Stimulated activated CD8-positive, alpha-beta memory T cell treated with anti-CD3 and anti-CD28 coated beads, Interleukin-15, amount 100 ng/mL, for 1 hour (primary cell): ENCODE data around the gene CDK17.
"Not testable (repeated sequence)": the region's sequence is repeated elsewhere in the genome, so short reads cannot be mapped to it uniquely, and the experiment has no call there.

Experiments used
- DNase-seq: peaks from one replicate; pipeline ENCODE4 v3.0.0-alpha.2; 2020; ENCODE audit warnings: low read depth

Gene CDK17

DNA sequence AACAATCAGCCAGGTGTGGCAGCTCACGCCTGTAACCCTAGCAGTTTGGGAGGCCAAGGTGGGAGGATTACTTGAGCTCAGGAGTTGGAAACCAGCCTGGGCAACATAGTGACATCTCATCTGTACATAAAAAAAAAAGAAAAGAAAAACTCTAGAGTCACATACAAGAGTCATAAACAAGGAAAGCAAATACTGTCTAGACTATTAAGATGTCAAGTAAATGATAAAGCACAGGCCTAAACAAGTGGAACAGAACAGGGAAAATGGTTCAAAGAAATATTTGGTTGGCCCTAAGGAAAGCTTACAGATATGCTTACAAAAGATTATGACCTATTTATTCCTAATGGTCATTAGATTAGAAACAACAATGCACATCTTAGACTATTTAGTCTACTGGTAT, 12.3 kb downstream of the CDK17 start:
- DNase-seq = no peak

DNA sequence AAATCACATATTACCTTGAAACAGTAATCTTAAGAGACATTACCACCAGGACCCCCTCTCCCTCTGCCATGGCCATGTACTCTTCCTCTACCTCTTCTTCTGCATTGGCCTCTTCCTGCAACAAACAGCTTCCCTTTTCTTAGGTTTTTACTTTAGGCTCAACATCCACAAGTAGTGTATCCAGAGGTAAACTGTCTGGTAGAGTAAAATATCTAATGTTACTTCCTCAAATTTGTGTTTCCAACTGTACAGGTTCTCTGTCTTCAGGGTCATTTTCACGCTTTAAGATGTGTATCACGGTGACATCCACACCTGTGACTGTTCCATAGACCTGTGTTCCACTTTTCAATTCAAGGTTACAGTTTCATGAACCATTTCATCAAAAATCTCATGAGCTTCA, 13.4 kb downstream of the CDK17 start:
- DNase-seq = no peak

DNA sequence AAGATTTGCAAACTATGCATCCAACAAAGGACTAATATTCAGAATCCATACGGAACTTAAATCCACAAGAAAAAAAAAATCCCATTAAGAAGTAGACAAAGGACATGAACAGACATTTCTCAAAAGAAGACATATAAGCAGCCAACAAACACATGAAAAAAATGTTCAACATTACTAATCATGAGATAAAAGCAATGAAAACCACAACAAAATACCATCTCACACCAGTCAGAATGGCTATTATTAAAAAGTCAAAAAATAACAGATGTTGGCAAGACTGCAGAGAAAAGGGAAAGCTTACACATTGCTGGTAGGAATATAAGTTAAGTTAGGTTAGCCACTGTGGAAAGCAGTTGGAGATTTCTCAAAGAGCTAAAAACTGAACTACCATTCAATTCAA, 16.2 kb downstream of the CDK17 start:
- DNase-seq = no peak

DNA sequence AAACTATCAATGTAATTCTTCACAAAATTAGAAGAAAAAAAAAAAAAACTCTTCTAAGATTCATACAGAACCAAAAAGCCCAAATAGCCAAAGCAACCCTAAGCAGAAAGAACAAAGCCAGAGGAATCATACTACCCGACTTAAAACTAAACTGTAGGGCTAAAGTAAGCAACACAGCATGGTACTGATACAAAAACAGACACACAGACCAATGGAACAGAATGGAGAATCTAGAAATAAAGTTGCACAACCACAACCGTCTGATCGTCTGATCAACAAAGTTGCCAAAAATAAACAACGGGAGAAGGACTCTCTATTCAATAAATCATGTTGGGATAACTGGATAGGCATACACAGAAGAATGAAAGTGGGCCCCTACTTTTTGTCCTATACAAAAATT, 16.9 kb downstream of the CDK17 start:
- no peak for DNase-seq

DNA sequence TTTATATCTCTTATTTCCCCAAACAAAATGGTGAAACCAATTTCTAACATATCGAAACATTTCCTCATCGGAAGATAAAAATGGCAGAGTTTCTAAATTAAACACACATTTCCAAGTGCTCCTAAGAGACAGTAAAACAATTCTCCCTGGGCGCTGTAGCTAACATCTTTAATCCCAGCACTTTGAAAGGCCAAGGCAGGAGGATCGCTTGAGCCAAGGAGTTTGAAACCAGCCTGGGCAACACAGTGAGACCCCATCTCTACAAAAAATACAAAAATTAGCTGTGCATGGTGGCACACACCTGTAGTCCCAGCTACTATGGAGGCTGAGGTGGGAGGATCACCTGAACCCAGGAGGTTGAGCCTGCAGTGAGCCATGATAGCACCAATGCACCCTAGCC, 20.5 kb downstream of the CDK17 start:
- DNase-seq = not testable (repeated sequence)

DNA sequence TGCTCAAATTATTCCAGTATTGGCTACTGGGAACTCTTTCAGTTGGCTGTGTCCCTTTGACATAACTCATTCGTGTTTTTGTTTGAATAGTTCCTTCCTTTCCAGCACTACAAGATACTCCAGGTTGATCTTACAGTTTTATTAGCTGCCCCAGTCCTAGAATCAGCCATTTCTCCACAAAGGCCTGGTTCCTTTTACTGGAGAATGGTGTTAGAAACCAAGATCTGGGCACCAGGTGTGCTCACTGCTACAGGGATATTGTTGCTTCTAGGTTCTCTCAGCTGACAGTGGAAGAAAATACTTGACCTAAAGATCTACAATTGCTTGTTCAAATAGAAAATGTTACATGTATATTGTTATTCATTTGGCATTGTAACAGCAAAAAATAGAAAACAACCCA, 21.9 kb downstream of the CDK17 start:
- no peak for DNase-seq

DNA sequence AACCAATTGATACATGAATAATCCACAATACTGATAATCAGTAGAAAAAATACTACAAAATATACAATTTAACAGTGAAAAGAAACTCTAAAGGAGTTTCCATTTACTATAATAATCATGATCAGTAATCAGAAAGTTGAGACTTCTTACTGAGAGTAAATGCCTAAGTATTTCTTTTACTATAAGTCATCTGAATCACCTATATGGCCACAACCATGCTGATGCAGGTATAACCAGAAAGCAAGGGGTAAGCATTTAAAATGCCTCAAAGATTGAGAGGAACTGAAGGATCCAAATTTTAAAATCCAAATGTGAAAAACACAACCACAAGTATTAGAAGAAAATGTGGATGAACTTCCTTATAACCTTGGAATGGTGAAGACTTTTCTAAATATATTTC, 23.4 kb downstream of the CDK17 start:
- DNase-seq = no peak

DNA sequence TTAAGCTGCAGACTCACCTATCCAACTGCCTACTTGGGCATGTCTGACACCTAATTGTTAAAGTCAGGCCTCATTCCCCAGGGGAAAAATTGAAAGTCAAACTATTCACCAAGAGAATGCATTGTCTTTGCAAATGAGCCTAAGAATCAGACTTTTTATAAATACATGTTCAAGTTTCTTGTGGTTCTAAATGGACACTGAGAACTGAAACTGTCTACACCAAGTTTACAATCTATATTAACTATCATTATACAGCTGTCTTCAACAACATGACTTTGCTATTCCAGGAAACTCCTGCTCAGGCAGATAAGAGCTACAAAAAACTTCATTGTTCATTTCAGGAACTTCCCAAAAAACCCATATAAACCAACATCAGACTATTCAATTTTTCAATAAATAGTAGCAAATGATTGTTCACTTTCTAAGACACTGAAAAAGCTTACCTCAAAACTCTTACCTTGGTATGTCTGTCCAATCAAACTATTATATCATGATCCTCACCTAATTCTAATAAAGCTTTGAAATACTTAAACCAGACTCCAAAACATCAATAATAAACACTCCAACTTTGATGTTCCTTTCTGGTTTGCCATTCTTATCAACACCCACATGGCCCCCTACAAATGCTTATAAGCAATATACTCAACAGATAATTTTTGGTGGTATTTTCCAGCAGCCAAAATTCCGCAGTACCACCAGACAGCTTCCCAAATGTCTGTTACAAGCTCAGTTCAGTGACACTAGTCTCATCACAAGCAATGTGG, 24.2 kb downstream of the CDK17 start:
- no peak for DNase-seq

DNA sequence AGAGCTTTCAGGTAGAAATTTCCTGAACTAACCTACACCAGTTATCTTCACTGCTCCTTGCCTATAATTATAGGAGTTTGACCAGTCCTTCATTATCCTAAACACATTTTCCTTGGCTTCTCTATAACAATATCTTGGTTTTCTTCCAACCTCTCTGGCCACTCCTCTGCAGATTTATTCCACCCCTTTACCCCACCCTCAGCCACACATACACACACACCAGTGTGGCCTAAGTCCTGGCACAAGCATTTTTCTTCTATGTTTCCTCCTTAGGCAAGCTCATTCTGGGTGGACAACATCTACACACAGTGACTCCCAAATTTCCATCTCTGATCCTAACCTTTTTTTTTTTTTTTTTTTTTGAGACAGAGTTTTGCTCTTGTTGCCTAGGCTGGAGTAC, 25.1 kb downstream of the CDK17 start:
- no peak for DNase-seq

DNA sequence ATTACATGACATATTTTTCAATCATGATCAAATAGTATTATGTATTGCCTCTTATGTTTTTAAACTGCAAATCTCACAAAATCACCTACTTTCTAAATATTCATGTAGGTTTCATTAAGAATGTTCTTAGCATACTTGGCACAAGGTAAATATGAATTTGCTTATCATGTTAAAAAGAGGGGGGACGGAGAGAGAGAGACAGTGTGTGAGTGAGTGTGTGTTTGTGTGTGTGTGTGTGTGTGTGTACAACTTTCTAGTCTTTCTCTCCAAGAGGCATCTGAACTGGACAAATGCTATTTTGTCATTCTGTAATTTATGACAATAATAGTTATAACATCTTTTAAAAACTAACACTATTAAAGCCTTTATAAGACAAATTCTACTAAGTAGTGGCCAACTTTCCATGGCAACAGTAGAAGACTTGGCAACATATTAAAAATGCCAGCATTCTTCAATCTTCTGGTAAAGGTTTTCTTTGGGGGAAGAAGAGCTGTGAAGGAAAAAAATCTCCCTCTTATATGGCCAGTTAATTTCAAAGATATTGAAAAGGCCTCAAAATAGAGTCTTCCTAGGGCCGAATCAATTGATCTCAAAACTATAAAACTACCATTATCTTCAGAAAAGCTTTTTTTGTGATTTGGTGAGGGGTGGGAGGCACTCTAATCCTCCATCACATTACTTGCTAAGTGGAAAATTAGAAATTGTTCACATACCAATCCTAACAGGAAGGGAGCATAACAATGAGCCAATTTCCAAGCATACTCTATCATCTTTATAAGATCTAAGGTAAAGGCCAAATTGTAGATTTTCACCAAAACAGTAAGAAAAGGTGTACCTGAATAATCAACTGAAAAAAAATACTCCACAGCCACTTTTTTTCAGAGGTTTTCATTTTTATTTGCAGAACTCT, 28.2 kb downstream of the CDK17 start:
- no peak for DNase-seq

DNA sequence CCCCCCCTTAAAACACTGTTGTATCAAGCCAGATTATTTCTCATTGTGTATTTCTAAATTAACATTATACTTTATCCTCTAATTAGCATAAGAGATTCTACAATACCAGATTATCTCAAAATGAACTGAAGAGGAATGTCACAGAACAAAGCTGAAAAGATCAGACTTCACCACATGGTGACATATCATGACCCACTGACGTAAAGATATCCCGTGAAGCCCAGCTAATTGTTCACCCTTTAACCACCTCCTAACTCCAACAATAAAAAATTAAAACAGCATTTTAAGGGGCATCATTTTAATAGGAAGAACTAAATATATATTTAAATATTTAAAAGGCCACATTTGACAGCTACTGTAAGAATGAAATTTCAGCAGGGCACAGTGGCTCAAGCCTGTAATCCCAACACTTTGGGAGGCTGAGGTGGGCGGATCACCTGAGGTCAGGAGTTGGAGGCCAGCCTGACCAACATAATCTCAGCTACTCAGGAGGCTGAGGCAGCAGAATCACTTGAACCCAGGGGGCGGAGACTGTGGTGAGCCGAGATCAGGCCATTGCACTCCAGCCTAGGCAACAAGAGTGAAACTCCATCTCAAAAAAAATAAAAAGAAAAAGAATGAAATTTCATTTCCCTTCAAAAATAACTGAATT, 29.0 kb downstream of the CDK17 start:
- no peak for DNase-seq

DNA sequence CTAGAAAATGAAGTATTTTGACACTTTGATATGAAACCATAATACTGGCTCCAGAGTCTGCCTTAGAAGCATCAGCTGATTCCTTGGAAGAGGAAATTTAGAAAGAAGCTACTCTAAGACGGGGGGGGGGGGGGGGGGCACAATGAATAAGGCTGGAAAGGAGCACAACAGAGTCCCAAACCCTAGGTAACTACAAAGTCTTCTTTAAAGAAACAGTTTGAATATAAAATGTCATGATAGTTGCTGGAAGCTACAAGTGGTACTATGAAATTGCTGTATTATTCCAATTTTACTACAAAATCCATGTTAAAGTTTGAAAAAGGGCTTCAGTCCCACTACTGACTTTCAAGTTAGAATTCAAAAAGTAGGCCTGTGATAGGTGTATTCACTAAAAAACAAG, 31.6 kb downstream of the CDK17 start:
- DNase-seq = no peak

DNA sequence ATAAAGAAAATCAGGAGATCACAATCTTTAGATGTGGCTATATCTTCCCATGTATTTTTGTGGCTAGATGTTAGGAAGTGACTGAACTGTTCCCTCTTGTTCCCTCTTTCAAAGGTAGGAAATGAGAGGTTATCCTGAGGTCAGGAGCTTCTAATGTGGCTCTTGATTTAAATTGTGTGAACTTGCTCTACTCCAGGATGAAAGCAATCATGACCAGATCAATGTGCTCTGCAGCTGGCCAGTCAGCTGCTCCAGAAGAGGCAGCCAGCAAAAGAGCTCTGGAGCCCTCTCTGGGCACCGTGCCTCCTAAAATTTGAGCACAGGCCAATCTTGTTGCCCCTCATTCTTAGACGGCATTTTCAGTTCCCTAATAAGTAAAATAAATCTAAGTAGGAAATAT, 32.0 kb downstream of the CDK17 start:
- no peak for DNase-seq

DNA sequence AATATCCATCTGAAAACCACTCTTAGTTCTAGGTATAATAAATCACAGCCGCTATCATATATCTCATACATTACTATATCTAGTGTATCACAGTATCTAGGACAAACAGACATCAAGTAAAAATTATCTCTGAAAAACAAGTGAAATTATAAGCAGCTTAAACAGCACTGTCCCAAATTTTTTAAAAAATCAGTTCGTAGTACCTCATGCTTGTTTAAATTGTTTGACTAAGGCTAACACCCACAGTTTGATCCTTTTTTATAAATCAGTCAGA, 33.9 kb downstream of the CDK17 start:
- DNase-seq = no peak

DNA sequence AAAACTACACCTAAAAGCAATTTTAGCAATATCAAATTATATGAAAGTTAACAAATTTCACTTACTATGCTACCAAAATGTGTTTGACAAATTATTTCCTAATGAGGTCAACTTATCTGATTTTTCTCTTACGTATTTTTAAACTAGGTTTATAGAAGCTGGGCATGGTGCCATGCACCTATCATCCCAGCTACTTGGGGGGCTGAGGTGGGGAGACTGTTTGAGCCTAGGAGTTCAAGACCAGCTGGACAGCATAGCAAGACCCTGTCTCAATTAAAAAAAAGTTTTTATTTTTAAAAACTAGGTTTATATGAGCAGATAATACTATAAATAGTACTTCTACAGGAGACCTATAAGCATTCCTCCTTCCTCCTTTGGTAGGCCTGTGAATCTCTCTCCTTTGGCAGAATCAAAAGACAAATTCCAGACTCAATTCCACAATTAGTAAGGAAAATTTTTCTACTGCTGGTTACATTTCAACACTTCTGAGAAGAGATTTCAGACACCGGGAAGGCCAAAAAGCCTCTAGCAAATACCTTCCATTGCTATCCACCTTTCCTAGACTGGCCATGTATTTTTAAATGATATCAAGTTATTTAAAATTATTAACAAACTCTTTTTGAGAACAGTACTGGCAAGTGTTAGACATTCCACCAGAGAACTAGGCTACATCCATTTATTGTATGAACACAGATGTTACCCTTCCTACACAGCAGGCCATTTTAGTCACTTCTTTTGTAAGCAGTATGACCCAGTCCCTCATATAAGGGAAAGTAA, 34.4 kb downstream of the CDK17 start:
- no peak for DNase-seq

DNA sequence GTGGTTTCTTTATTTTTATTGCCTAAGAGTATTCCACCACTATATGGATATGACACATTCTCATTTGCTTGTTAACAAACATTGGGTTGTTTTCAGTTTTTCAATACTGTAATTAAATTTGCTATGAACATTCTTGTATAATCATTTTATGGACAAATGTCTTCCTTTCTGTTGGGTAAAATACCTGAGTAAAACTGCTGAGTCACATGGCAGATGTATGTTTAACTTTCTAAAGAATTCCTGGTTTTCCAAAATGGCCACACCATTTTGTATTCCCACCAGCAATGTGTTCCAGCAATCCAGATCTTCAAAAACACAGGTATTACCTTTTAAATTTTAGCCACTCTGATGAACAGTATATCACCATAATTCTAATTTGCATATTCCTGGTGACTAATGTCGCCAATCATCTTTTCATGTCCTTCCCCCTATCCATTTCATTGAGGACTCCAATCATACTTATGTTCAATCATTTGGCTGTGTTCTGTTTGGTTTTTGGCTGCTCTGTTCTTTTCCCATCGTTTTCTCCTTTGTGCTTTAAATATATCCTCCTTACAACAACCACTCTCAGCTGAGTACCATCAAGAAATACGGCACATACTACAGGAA, 36.0 kb downstream of the CDK17 start:
- no peak for DNase-seq

DNA sequence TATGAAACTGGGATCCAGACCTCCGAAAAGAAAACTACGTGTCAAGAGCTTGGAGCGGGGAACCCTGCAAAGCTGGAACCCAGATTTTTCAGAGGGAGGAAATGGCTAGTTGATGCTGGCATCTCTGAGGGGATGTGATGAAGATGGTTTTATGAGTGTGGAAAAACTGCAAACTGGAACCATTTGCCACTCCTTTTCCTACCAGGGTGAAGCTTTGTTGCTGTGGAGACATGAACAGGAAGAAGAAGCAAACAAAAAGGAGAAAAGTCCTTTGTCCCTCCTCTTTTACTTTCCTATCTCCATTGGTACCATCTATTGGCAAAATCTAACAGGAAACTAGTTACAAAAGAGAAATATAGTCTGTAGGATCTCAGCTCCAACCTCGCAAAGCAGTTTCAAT, 39.2 kb downstream of the CDK17 start:
- DNase-seq = no peak

DNA sequence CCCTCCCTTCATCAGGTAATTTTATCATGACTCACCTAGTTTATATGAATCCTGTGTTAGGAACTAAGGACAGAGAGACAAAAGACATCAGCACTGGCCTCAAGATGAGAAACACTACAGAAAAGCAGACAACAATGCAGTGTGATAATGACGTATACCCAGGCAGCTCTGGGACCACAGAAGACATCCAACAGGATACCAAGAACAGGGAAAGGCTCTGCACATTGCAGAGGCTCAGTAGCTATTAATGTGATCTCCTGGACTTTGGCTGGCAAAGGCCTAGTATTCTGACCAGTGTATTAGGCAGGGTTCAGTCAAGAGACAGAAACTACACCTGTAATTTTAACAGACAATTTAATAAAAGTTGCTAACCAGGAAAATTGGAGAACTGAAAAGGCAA, 39.7 kb downstream of the CDK17 start:
- no peak for DNase-seq

DNA sequence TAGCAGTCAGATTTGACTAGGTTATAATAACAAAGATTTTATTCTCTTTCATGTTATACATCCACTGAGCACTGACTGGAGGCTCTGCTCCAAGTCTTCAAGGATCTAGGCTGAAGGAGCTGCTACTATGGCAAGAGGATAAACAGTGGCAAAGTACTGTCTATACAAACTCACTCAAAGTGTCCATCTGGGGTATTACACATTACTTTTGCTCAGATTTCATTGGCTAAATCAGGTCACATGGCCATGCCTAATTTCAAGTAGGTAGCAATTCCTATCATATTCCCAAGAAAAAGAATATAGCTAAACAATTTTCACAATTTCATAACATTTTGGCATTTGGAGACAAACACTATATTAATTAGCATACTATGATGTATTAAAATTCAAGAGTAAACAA, 40.9 kb downstream of the CDK17 start:
- no peak for DNase-seq

DNA sequence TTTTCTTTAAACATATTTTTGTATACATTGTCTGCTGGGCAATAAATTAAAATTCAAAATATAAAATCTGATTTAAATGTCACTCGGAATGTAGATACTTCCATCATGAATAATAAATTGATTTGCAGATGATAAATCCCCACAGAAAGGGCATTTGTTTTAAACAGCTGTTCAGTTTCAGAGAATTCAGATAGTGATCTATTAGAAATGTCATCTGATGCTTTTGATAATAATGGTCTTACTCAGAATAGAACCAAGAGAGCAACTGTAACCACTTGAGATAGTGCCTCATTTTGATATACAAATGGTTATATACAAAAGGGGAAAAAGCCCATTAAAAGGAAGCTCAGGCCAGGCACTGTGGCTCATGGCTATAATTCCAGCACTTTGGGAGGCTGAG, 43.4 kb downstream of the CDK17 start:
- no peak for DNase-seq

DNA sequence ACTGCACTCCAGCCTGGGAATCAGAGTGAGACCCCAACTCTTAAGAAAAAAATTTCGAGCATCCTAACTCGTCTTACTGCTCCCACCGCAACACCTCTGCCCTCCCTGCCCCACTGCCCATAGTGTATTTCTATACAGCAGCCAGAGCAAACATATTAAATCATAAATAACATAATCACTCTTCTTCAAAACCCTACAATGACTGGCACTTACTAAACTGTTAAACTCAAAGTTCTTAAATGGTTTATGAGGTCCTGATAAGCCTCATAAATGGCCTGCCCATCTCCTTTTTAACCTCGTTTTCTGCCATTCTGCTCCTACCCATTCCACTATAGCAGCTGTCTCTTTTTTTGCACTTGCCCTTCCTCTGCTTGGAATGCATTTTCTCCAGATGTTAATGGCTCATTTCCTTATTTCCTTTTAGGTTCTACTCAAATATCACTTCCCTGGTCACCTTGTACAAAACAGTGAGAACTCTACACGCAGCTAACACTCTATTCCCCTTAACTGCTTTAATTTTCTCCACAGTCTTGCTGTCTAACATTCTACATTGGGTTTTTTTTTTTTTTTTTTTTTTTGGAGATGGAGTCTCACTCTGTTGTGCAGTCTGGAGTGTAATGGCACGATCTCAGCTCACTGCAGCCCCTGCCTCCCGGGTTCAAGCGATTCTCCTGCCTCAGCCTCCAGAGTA, 45.2 kb downstream of the CDK17 start:
- no peak for DNase-seq
